Fibroblast of skin of left quadriceps (primary cell): Measurements from ENCODE around the gene LRRC42.

ENCODE experiments used
- DNase-seq, 2 experiments: peaks; one replicate each; pipeline ENCODE4 v3.0.0-alpha.2; 2013; ENCODE audit warnings: low read depth in 2 of 2

LRRC42 gene

DNA sequence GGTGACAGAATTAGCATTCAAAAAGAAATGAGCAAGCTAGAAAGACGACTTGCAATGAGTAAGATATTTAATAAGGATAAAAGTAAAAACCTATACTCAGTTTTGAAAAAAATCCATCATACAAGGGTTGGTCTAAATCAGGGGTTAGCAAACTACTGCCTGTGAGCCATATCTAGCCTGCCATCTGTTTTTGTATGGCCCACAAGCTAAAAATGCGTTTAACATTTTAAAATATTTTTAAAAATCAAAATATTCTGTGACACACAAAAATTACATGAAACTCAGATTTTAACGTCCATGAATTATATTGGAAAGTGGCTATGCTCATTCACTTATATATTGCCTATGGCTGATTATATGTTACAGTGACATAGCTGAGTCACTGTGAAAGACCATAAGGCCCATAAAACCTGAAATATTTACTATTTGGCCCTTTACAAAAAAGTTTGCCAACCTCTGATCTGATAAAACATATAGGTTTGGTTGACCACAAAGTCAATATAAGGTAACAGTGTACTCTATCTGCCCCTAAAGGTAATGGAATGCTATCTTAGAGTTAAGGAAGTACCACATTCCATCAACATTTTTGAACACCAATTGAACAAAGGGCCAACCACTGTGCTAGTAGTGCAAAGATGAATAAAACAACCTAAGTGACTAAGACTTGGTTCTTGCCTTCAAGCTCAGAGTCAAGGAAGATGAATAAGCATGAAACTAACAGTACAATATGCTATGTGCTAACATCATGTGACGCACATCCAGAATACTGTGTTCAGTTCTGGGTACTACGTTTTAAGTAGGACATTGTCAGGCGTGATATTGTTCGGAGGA is 3.8 kb upstream of the LRRC42 start:
- no peak for DNase-seq

- DNase-seq = no peak
Observed at GRCh38 chr1:53943090-53943489, 3.1 kb upstream of the LRRC42 start.

DNA sequence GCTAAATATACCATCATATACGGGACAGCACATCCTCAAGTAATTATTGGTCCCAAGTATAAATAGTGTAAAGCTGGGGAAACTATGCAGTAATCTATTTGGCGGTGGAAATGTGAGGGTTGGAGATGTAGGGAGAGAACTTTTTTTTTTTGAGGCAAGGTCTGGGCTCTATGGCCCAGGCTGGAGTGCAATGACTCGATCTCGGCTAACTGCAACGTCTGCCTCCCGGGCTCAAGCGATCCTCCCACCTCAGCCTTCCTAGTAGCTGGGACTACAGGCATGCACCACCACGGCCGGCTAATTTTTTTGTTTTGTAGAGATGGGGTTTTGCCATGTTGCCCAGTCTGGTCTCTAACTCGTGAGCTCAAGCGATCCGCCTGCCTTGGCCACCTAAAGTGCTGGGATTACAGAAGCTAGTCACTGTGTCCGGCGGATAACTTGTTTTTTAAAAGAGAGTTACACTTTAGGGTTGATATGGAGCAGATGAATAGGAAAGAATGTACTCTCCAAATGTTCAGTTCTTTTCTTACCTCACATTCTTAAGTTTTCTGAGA is 2.6 kb upstream of the LRRC42 start:
- DNase-seq = no peak

DNA sequence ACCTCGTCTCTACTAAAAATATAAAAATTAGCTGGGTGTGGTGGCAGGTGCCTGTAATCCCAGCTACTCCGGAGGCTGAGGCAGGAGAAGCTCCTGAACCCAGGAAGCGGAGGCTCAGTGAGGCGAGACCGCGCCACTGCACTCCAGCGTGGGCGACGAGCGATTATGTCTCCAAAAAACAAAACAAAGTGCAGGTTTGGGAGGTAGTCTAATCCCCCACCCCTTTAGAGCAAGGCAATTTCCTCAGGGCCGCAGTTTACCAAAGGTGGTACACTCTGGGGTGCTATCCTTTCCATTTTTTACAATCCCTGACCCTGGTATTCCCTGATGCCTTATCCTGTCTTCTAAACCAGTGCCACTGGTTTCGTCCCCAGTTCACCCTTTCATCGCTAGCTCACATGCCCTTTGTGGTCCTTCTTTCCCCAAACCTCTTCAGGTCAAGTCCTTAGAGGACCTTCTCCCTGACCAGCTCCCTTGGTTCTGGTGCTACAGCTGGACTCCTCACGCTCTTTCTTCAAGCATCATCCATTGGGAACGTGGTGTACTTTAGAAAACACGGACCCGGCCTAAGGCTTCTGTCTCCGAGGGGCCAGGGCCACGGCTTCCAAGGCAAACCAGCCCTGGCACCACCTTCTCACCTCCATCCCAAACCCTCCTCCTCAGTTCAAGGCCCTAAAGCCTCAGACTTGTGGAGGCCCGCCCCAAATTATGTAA is 1.5 kb upstream of the LRRC42 start:
- DNase-seq = no peak

DNA sequence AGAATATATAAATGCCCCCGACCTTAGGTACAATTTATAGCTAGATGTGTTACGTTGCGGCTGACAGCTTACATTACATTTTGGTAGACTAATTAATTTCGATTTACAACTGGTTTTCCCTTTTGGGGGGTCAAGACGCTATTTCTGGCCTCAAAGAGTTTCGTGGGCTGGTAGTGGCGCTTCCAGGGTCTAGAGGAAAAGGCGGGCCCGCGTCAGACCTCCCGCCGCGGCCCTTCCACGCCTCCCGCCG is 1.0 kb upstream of the LRRC42 start:
- no peak for DNase-seq

DNA sequence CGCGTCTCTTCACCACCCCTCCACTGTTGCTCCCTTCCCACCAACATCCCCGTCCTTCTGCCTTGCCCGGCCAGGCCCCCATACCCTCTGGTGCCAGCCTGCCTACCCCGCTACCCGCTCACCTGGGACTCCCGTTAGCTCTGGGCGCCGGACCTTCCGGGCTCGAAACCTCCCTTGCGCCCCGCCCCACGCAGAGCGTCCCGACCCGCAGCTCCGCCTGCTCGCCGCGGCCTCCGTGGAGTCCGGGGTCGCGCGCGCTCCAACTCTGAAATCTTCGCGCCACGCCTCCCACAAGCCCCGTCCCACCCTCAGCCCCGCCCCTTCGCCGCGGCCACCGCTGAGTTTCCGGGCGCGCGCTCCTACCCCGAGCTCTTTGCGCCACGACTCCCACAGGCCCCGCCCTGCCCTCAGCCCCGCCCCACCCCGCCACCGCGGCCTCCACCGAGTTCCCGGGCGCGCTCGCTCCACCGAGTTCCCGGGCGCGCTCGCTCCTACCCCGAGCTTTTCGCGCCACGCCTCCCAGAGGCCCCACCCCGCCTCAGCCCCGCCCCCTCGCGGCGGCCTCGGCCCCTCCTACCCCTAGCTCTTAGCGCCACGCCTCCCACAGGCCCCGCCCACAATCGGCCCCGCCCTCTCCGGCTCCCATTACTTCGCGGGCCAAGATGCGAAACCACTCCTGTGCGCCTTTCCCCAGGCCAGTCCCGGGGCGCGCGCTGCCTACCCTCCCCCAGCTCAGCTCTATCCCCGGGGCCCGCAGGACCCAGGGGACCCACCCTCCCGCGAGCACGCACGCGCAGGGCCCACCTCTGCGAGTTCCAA is 508 bp upstream of the LRRC42 start, which contains the start of gene IFT25:
Gene IFT25 (minus strand): TSS at position 267 of the 819 bp plus-strand sequence. CDS start 5,617 bp downstream, outside the sequence.
- peak; percentile 93 to 95 for DNase-seq

- no peak for DNase-seq
Observed at GRCh38 chr1:53947172-53947907, 1.2 kb downstream of the LRRC42 start.

DNA sequence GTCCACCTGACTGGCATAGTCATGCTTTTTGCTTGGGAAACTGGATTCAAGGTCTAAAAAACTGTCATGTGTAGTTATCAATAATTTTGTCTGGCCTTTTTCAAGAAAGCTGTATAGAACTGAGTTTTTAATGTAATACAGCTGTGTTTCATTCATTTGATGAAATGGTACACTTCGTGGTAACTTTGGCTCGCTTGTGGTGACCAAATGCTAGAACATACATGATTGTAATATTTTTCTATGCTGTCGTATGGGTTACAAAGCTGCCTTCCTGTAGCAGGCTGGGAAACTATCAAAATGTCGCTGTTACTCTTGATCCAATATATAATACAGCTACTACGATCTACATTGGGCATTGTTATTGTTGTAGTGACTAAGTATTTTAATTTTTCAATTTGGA is 2.1 kb downstream of the LRRC42 start:
- no peak for DNase-seq

GRCh38 chr1:53949023-53949990 is 3.2 kb downstream of the LRRC42 start:
- peak in 1 of 2 experiments; percentile 24 for DNase-seq

DNA sequence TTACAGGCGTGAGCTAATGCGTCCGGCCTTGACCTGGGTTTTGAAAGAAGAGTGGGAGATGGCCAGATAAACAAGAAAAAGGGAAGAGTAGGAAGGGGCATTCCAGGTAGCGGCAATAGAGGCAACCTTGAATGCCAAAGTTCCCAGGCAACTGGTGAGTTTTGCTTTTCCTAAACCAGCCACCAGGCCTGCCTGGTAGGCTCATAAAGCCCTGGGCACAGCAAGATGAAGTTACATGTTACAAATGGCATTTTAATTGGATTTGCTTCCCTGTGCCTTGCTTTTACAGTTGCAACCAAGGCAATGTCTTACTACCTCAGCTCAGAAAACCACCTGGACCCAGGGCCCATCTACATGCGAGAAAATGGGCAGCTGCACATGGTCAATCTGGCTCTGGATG is 5.5 kb downstream of the LRRC42 start:
- DNase-seq = no peak

GRCh38 chr1:53954128-53954527 is 8.0 kb downstream of the LRRC42 start:
- no peak for DNase-seq

GRCh38 chr1:53956308-53957168 is 10.4 kb downstream of the LRRC42 start:
- no peak for DNase-seq

DNA sequence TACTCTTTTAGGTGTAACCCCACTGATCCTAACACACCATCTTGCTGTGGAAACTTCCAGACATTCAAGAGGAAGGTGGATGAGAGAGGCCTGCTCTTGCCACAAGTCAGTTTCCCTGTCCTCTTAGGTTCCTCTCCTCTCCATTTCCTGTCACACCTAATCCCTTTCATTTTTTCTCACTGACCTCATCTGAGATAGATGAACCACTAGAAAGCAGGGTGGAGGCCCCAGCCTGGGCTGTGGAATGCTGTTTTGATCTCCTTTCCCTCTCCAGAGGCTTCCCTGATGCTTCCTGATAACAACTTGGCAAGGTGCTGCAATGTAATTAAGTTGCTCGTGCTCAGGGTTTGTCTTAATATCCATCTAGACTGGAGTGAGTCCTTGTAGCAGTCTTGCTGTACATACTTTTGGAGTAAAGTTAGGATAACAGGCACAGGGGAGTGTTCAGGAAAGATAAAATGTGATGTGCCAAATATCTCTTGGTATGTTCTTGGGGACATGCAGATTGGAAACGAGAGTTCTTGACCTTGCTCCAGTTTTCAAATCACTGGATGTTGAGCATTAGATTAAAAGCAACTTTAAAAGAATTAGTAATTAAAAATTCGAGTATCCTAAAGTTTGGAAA is 11.2 kb downstream of the LRRC42 start:
- DNase-seq = no peak

DNA sequence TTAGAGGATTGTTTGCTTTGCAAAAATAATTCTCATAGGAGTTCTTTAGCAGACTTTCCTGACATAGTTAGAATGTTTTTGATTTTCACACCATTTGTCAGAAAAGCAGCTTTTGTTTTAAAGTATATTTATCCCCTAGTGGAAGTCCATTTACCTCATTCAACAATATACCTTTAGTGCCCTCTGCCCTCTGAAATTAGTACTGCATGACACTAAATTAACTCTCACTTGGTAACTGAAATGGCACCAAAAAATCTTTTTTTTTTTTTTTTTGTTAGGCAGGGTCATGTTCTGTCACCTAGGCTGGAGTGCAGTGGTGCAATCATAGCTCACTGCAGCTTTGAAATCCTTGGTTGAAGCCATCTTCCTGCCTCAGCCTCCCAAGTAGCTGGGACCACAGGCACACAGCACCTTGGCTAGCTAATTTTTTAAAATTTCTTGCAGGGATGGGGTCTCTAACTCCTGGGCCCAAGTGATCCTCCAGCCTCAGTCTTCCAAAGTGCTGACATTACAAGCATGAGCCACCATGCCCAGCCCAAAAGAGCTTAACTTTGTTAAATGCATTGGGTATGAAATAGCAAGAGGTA is 13.6 kb downstream of the LRRC42 start:
- no peak for DNase-seq

DNA sequence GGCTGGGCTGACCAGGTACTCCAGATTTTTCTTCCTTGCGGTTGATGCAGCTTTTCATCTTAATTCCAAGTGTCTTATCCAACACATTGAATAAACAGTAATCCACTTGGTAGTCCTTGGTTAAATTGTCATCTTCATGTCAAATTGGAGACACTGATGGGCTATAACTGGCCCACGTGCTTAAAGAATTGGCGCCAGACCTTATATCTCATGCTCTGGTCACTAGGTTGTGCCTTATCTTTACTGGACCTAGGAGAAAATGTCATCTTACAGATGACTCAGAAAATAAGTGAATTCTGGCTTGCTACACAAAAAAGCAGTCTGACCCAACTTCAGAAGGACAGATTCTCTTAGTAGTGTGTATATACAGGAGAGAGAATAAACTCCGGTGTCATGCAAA is 16.2 kb downstream of the LRRC42 start:
- no peak for DNase-seq

DNA sequence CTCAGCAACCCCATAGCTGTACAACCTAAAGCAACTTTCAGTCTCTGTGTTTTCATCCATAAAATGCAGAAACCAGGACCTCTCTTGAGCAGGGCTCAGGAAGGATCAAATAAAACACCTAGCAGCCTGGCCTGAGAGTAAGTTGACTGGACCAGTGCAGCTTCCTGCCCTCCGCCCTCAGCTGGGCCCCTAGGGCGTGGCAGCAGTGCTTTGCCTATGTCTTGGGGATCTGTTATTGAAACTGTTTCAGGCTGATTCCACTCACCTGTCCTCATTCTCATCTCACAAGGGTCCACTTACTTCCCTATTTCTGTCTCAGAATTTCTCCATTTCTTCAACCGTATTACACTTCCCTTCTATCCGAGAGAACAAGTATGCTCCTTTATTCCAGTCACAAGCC is 17.3 kb downstream of the LRRC42 start:
- DNase-seq = no peak

GRCh38 chr1:53964109-53964508 is 18.0 kb downstream of the LRRC42 start:
- no peak for DNase-seq

DNA sequence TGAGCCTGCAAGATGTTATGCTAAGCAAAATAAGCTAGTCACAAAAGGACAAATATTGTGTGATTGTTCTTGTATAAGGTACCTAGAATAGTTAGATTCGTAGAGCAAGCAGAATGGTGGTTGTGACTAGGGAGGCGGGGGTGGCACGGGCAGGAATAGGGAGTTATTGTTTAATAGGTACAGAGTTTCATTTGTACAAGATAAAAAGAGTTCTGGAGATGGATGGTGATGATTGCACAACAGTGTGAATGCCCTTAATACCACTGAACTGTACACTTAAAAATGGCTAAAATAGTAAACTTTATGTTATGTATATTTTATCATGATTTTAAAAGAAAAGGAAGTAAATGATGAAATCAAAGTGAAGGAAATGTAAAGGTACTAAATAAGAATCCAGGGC is 20.6 kb downstream of the LRRC42 start:
- no peak for DNase-seq
